Trophoblast cell (in vitro differentiated cells and primary cell): ENCODE results near the gene YY1AP1.
"Not testable (repeated sequence)": the region's sequence is repeated elsewhere in the genome, so short reads cannot be mapped to it uniquely, and the experiment has no call there.

Experiments
- DNase-seq, 2 donors: peaks; one replicate each; pipeline ENCODE4 v3.0.0-alpha.2; 2016
- H2AFZ ChIP-seq: 2 replicates; pipeline ENCODE4 v1.6.1; 2013; ENCODE audit warnings: low read length, moderate library complexity, mild to moderate bottlenecking; ENCODE audit not compliant: insufficient read depth, poor library complexity
- H2AK5ac ChIP-seq: 2 replicates; pipeline ENCODE4 v1.6.1; 2013; ENCODE audit warnings: mild to moderate bottlenecking, low read length
- H2BK120ac ChIP-seq: 2 replicates; pipeline ENCODE4 v1.6.1; 2013; ENCODE audit warnings: low read length, mild to moderate bottlenecking, moderate library complexity; ENCODE audit not compliant: insufficient read depth, poor library complexity
- H2BK12ac ChIP-seq: 2 replicates; pipeline ENCODE4 v1.6.1; 2013; ENCODE audit warnings: mild to moderate bottlenecking, low read length, moderate library complexity
- H2BK5ac ChIP-seq: 2 replicates; pipeline ENCODE4 v1.6.1; 2013; ENCODE audit warnings: low read length, low read depth, moderate library complexity, mild to moderate bottlenecking; ENCODE audit not compliant: poor library complexity
- H3K14ac ChIP-seq: 2 replicates; pipeline ENCODE4 v1.6.1; 2013; ENCODE audit warnings: mild to moderate bottlenecking, low read length
- H3K18ac ChIP-seq: 2 replicates; pipeline ENCODE4 v1.6.1; 2013; ENCODE audit warnings: mild to moderate bottlenecking, low read length
- H3K23ac ChIP-seq: 2 replicates; pipeline ENCODE4 v1.6.1; 2013; ENCODE audit warnings: low read length
- H3K27ac ChIP-seq: 2 replicates; pipeline ENCODE4 v1.5.1; 2013; ENCODE audit warnings: low read depth, mild to moderate bottlenecking, inconsistent platforms, low read length, moderate library complexity
- H3K27me3 ChIP-seq: 2 replicates; pipeline ENCODE4 v1.6.1; 2013; ENCODE audit warnings: inconsistent platforms, mild to moderate bottlenecking, low read length, moderate library complexity; ENCODE audit not compliant: insufficient read depth
- H3K36me3 ChIP-seq, 2 experiments: 1 replicate in 1 of 2; 2 replicates in 1 of 2; pipeline ENCODE4 v1.6.1; 2013; ENCODE audit warnings: low read length in 2 of 2, mild to moderate bottlenecking in 2 of 2, moderate library complexity in 1 of 2; ENCODE audit not compliant: insufficient read depth in 2 of 2, control insufficient read depth in 1 of 2
- H3K4ac ChIP-seq: 2 replicates; pipeline ENCODE4 v1.6.1; 2013; ENCODE audit warnings: low read depth, mild to moderate bottlenecking, low read length, moderate library complexity
- H3K4me1 ChIP-seq, 2 experiments: 1 replicate in 1 of 2; 2 replicates in 1 of 2; pipeline ENCODE4 v1.6.1; 2013; ENCODE audit warnings: low read length in 2 of 2, mild to moderate bottlenecking in 2 of 2, moderate library complexity in 1 of 2; ENCODE audit not compliant: insufficient read depth in 2 of 2, control insufficient read depth in 1 of 2
- H3K4me2 ChIP-seq: 2 replicates; pipeline ENCODE4 v1.6.1; 2013; ENCODE audit warnings: inconsistent platforms, mild to moderate bottlenecking, low read length, moderate library complexity
- H3K4me3 ChIP-seq: 2 replicates; pipeline ENCODE4 v1.5.1; 2013; ENCODE audit warnings: mild to moderate bottlenecking, low read depth, low read length, inconsistent platforms
- H3K79me1 ChIP-seq: one replicate; pipeline ENCODE4 v1.6.1; 2013; ENCODE audit warnings: low read length
- H3K79me2 ChIP-seq: 2 replicates; pipeline ENCODE4 v1.6.1; 2013; ENCODE audit warnings: low read length, mild to moderate bottlenecking; ENCODE audit not compliant: control insufficient read depth, insufficient read depth, poor library complexity
- H3K9ac ChIP-seq: 2 replicates; pipeline ENCODE4 v1.6.1; 2013; ENCODE audit warnings: mild to moderate bottlenecking, low read length
- H3K9me3 ChIP-seq: 2 replicates; pipeline ENCODE4 v1.6.1; 2013; ENCODE audit warnings: low read depth, mild to moderate bottlenecking, control low read depth, inconsistent platforms, low read length; ENCODE audit not compliant: insufficient read depth
- H4K12ac ChIP-seq: 2 replicates; pipeline ENCODE4 v1.6.1; 2013; ENCODE audit warnings: low read depth, mild to moderate bottlenecking, low read length, moderate library complexity
- H4K8ac ChIP-seq: 2 replicates; pipeline ENCODE4 v1.6.1; 2013; ENCODE audit warnings: low read depth, mild to moderate bottlenecking, low read length, moderate library complexity
- H4K91ac ChIP-seq: one replicate; pipeline ENCODE4 v1.6.1; 2013; ENCODE audit warnings: low read depth, mild to moderate bottlenecking, low read length, moderate library complexity
- WGBS: extraction: QIAGEN DNeasy Blood & Tissue Kit; methylation state at CpG from one replicate; pipeline ENCODE4 v1.1.7; 2013; ENCODE audit warnings: missing lambda C conversion rate; ENCODE audit not compliant: insufficient read length, insufficient coverage; ENCODE audit errors: extremely low coverage; 5-methylcytosine and 5-hydroxymethylcytosine counted together

YY1AP1 gene

GRCh38 chr1:155626428-155626827 lies 62.1 kb downstream of the YY1AP1 start:
- not testable (repeated sequence) for H3K4me2 ChIP-seq, H4K12ac ChIP-seq, H3K79me1 ChIP-seq, H3K18ac ChIP-seq, H2BK12ac ChIP-seq, H4K8ac ChIP-seq, H2BK120ac ChIP-seq, H3K9ac ChIP-seq, H3K9me3 ChIP-seq, H3K27me3 ChIP-seq, H3K27ac ChIP-seq, H2AFZ ChIP-seq, H3K4ac ChIP-seq, H3K23ac ChIP-seq, H3K14ac ChIP-seq, H3K4me1 ChIP-seq, H2AK5ac ChIP-seq, H3K4me3 ChIP-seq, H3K79me2 ChIP-seq, H2BK5ac ChIP-seq, H3K36me3 ChIP-seq, H4K91ac ChIP-seq
- DNase-seq, result peak; percentile 63 to 70
- no CpG with 5 or more reads among the region's 7 CpGs for WGBS

GRCh38 chr1:155623357-155623756 lies 65.2 kb downstream of the YY1AP1 start:
- Histone ChIP-seq H3K79me1 (no peaks in the 10 kb centered on the region), H2BK5ac (no peak overlapping the region), H3K4ac (no peak overlapping the region), H3K14ac (no peak overlapping the region), H3K27me3 (peaks cover 2% of the 10 kb centered on the region), H3K18ac (no peak overlapping the region), H2BK12ac (no peak overlapping the region), H2AK5ac (no peak overlapping the region), H3K9me3 (peaks cover 4% of the 10 kb centered on the region), H2BK120ac (no peak overlapping the region), H3K4me1 (no peaks in the 10 kb centered on the region), H2AFZ (no peak overlapping the region), H3K4me2 (no peak overlapping the region), H3K36me3 (no peaks in the 10 kb centered on the region), H4K91ac (no peak overlapping the region), H3K23ac (no peak overlapping the region), H4K12ac (no peak overlapping the region), H3K79me2 (no peaks in the 10 kb centered on the region), H3K9ac (no peak overlapping the region), H4K8ac (no peak overlapping the region), H3K27ac (no peak overlapping the region), H3K4me3 (no peak overlapping the region)
- no peak for DNase-seq
- no CpG with 5 or more reads among the region's 1 CpG for WGBS

- H2BK5ac ChIP-seq, result no peak overlapping the region
- no peak overlapping the region for H2AFZ ChIP-seq
- H3K23ac ChIP-seq, result no peak overlapping the region
- peaks cover 2% of the 10 kb centered on the region for H3K27me3 ChIP-seq
- no peak overlapping the region for H4K8ac ChIP-seq
- no peak overlapping the region for H4K91ac ChIP-seq
- no peaks in the 10 kb centered on the region for H3K4me1 ChIP-seq
- H2BK120ac ChIP-seq, result no peak overlapping the region
- no peak overlapping the region for H3K9ac ChIP-seq
- H3K9me3 ChIP-seq, result peaks cover 4% of the 10 kb centered on the region
- H4K12ac ChIP-seq, result no peak overlapping the region
- WGBS, result no CpG with 5 or more reads among the region's 2 CpGs
- no peak overlapping the region for H3K4me2 ChIP-seq
- DNase-seq, result no peak
- H3K18ac ChIP-seq, result no peak overlapping the region
- H2BK12ac ChIP-seq, result no peak overlapping the region
- H3K27ac ChIP-seq, result no peak overlapping the region
- no peaks in the 10 kb centered on the region for H3K79me2 ChIP-seq
- no peaks in the 10 kb centered on the region for H3K79me1 ChIP-seq
- no peak overlapping the region for H3K14ac ChIP-seq
- no peak overlapping the region for H3K4ac ChIP-seq
- H3K36me3 ChIP-seq, result no peaks in the 10 kb centered on the region
- no peak overlapping the region for H2AK5ac ChIP-seq
- no peak overlapping the region for H3K4me3 ChIP-seq
Measured at GRCh38 chr1:155622191-155622590, 66.4 kb downstream of the YY1AP1 start.

- H3K4me2 ChIP-seq, H2AFZ ChIP-seq, H4K91ac ChIP-seq, H4K8ac ChIP-seq, H2BK5ac ChIP-seq, H3K79me2 ChIP-seq, H3K23ac ChIP-seq, H4K12ac ChIP-seq, H3K4me1 ChIP-seq, H2BK120ac ChIP-seq, H3K18ac ChIP-seq, H3K4ac ChIP-seq, H2AK5ac ChIP-seq, H3K27me3 ChIP-seq, H3K27ac ChIP-seq, H3K9ac ChIP-seq, DNase-seq, H3K79me1 ChIP-seq, H3K9me3 ChIP-seq, H2BK12ac ChIP-seq, H3K4me3 ChIP-seq, H3K14ac ChIP-seq: not testable (repeated sequence)
- peaks cover 11 to 14% of the 10 kb centered on the region in 2 experiments for H3K36me3 ChIP-seq
- no CpG with 5 or more reads among the region's 2 CpGs for WGBS
Measured at GRCh38 chr1:155613226-155613625, 75.3 kb downstream of the YY1AP1 start.
